ENCODE results near the gene RSAD2.

RSAD2 gene

DNA sequence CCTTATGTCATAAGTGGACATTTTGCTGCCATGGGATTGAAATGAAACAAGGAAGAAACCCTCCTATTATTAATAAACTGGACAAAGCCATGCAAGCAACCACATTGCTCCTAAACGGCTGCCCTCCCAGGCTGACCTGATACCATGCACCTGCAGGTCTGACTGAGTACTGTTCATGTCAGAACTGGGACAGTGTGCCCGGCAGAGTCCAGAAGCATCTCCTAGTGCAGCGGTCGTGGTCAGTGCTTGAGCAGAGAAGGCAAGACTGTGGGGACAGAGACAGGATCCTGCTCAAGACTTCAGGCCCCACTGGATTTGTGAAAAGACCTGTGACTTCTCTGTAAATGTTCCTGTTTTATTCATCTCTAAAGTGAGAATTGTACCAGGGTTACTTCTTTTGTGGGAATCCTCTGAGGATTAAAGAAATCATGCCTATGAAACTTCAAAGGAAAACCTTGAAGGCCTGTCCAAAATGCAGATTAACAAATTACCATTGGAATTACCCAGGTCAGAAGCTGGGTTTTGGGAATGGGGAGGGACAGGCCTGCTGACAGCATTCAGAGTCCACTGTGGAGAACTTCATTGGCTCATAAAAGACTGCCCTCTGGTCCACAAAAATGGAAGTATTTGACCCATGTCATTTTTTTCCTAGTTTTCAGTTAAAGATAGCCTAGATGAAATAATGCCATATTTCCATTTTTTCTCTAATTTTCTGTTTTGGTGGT, 53.5 kb downstream of the RSAD2 start:
- Histone ChIP-seq H2AFZ (ENCODE audit: low read length) (no peak overlapping the region), H3K9me3 (ENCODE audit: low read length) (no peaks in the 10 kb centered on the region), H3K27me3 (ENCODE audit: insufficient read depth, low read length) (no peaks in the 10 kb centered on the region), H4K20me1 (ENCODE audit: insufficient read depth, low read length) (no peaks in the 10 kb centered on the region), H3K4me3 (ENCODE audit: low read depth, low read length, poor library complexity, severe bottlenecking) (no peak overlapping the region), H3F3A (ENCODE audit: insufficient read depth, low read length) (no peaks in the 10 kb centered on the region), H3K27ac (ENCODE audit: low read depth, low read length, poor library complexity, severe bottlenecking) (no peak overlapping the region), H3K79me2 (ENCODE audit: insufficient read depth, low read length) (no peaks in the 10 kb centered on the region), H3K4me1 (ENCODE audit: insufficient read depth, low read length, severe bottlenecking) (no peaks in the 10 kb centered on the region), H3K36me3 (ENCODE audit: insufficient read depth, low read length) (no peaks in the 10 kb centered on the region), H3K9me2 (ENCODE audit: low read depth, low read length) (no peaks in the 10 kb centered on the region), H3K4me2 (ENCODE audit: low read length) (no peak overlapping the region), H3K9ac (ENCODE audit: low read length) (no peak overlapping the region)
- TF ChIP-seq, protein P1, sequence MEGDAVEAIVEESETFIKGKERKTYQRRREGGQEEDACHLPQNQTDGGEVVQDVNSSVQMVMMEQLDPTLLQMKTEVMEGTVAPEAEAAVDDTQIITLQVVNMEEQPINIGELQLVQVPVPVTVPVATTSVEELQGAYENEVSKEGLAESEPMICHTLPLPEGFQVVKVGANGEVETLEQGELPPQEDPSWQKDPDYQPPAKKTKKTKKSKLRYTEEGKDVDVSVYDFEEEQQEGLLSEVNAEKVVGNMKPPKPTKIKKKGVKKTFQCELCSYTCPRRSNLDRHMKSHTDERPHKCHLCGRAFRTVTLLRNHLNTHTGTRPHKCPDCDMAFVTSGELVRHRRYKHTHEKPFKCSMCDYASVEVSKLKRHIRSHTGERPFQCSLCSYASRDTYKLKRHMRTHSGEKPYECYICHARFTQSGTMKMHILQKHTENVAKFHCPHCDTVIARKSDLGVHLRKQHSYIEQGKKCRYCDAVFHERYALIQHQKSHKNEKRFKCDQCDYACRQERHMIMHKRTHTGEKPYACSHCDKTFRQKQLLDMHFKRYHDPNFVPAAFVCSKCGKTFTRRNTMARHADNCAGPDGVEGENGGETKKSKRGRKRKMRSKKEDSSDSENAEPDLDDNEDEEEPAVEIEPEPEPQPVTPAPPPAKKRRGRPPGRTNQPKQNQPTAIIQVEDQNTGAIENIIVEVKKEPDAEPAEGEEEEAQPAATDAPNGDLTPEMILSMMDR (IDR thresholded peaks at IDR 0.05; ENCODE audit: low read length) = no peak
- TF ChIP-seq EZH2 (IDR thresholded peaks at IDR 0.05; ENCODE audit: borderline replicate concordance, low read length) = no peak

DNA sequence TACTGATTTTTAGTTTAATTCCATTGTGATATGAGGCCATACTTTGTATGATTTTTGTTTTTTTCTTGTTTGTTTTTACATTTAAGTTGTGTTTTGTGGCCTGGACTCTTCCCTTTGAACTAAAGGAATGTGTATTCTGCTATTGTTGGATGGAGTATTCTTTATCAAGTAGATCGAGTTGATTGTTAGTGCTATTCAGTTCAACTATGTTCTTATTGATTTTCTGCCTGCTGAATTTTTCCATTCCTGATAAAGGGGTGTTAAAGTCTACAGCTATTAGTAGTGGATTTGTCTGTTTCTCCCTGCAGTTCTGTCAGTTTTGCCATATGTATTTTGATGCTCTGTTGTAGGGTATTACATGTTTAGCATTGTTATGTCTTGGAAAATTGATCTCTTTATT, 54.2 kb downstream of the RSAD2 start:
- no peaks in the 10 kb centered on the region for H3K9me2 ChIP-seq (ENCODE audit: low read depth, low read length)
- H3K4me3 ChIP-seq (ENCODE audit: low read depth, low read length, poor library complexity, severe bottlenecking) = no peak overlapping the region
- no peaks in the 10 kb centered on the region for H4K20me1 ChIP-seq (ENCODE audit: insufficient read depth, low read length)

DNA sequence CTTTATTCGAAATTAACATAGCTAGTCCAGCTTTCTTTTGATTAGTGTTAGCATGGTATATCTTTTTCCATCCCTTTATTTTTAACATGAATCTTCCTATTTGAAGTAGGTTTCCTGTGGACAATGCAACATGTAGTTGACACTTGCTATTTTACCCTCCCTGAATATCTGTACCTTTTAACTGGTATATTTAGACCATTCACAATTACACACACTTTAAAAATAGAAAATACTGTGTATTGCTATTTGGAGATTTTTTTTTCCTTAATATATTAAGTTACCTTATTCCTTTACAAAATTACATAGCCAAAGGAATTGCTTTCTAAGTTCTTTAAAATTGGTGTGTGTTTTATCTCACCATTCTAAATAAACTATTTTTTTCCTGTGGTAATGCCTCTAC, 54.6 kb downstream of the RSAD2 start:
- H3K4me3 ChIP-seq (ENCODE audit: low read depth, low read length, poor library complexity, severe bottlenecking) = no peak overlapping the region
- no peak overlapping the region for H3K9ac ChIP-seq (ENCODE audit: low read length)
- TF ChIP-seq, protein P1 (IDR thresholded peaks at IDR 0.05; ENCODE audit: low read length) = no peak
- TF ChIP-seq EZH2 (IDR thresholded peaks at IDR 0.05; ENCODE audit: borderline replicate concordance, low read length) = no peak
- no peaks in the 10 kb centered on the region for H3K4me1 ChIP-seq (ENCODE audit: insufficient read depth, low read length, severe bottlenecking)
- no peaks in the 10 kb centered on the region for H3K27me3 ChIP-seq (ENCODE audit: insufficient read depth, low read length)
- no peaks in the 10 kb centered on the region for H3F3A ChIP-seq (ENCODE audit: insufficient read depth, low read length)
- no peak overlapping the region for H3K4me2 ChIP-seq (ENCODE audit: low read length)
- H3K27ac ChIP-seq (ENCODE audit: low read depth, low read length, poor library complexity, severe bottlenecking) = no peak overlapping the region
- H3K36me3 ChIP-seq (ENCODE audit: insufficient read depth, low read length) = no peaks in the 10 kb centered on the region
- H3K9me3 ChIP-seq (ENCODE audit: low read length) = no peaks in the 10 kb centered on the region
- H4K20me1 ChIP-seq (ENCODE audit: insufficient read depth, low read length) = no peaks in the 10 kb centered on the region
- no peak overlapping the region for H2AFZ ChIP-seq (ENCODE audit: low read length)
- H3K9me2 ChIP-seq (ENCODE audit: low read depth, low read length) = no peaks in the 10 kb centered on the region
- H3K79me2 ChIP-seq (ENCODE audit: insufficient read depth, low read length) = no peaks in the 10 kb centered on the region

More for the DNA sequence above, 54.2 kb downstream of the RSAD2 start:
- Histone ChIP-seq H3K9me3 (ENCODE audit: low read length) (no peaks in the 10 kb centered on the region), H3K4me2 (ENCODE audit: low read length) (no peak overlapping the region), H2AFZ (ENCODE audit: low read length) (no peak overlapping the region), H3F3A (ENCODE audit: insufficient read depth, low read length) (no peaks in the 10 kb centered on the region), H3K36me3 (ENCODE audit: insufficient read depth, low read length) (no peaks in the 10 kb centered on the region), H3K9ac (ENCODE audit: low read length) (no peak overlapping the region), H3K27me3 (ENCODE audit: insufficient read depth, low read length) (no peaks in the 10 kb centered on the region), H3K79me2 (ENCODE audit: insufficient read depth, low read length) (no peaks in the 10 kb centered on the region), H3K4me1 (ENCODE audit: insufficient read depth, low read length, severe bottlenecking) (no peaks in the 10 kb centered on the region), H3K27ac (ENCODE audit: low read depth, low read length, poor library complexity, severe bottlenecking) (no peak overlapping the region)
- TF ChIP-seq EZH2 (IDR thresholded peaks at IDR 0.05; ENCODE audit: borderline replicate concordance, low read length) = no peak
- TF ChIP-seq, protein P1 (IDR thresholded peaks at IDR 0.05; ENCODE audit: low read length) = no peak
